GM21367 (cell line): ENCODE measurements around the gene R3HDM2.

Experiments used
- ATAC-seq: cut with Tn5 transposase; IDR thresholded peaks from one replicate; pipeline ENCODE4 v1.9.1; 2021; ENCODE audit not compliant: unreplicated experiment

The R3HDM2 gene

DNA sequence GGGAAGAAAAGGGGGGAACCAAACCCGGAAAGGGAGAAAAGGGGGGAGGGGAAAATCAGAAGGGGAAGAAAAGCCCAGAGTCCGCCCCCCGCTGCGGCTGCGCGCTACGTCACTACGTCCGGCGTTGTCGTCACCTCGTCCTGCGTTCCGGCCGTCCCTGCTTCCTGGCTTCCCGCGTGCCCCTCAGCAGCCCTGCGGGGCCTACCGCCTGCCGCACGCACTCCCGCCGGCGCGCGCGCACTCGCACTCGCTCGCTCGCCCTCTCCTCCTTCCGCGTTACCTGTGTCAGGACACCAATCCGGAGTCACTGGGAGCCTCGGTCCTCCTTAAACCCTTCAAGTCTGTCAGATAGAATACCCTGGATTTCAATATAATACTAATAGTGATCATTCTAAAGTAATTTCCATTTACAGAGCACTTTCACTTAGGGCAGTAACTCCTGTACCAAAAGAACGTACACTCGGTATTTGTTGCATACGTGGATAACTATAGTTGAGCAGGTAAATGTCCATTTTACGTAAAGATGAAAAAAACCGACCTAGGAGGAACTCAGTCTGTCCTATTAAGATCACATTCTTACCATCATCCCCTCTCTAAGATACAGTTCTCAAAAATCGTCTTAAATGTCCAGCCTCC lies at the start of gene R3HDM2:
Gene R3HDM2 (minus strand): TSS at position 113 of the 636 bp plus-strand sequence. CDS start 120,615 bp downstream, outside the sequence.
- peak; percentile 88 for ATAC-seq

DNA sequence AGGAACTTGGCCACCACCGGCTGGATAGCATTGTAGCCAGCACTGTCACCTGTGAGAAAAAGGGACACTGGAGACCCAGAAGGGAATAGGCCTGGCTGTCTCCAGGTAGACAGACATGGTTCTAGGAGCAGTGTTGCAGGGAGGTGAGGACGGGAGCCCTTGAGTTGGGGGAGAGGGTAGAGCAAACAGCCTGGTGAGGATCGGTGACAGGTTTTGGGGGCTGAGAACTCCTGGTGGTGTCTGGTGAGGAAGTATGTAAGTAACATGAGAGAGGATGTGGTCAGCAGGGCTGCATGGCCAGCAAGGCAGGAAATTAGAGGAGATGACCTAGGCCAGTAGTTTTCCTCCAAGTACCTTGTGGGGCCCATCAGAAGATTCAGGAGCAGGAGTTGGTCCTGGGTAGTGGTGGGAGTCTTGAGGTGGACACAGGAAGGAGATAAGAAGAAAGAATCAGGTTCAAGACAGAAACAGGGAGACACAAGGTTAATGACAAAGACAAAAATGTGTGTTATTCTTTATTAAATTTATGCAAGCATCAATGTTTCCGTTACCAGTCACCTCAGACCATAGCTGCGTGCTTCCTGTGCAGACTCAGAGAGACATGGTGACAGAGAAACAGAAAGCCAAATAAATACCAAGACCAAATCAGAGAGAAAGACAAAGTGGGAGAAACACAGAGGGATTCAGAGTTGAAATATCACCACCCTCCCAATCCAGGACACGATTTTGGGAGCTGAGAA lies 48.7 kb upstream of the R3HDM2 start, which contains the start of gene ARHGAP9:
Gene ARHGAP9 (minus strand): TSS at position 491 of the 740 bp plus-strand sequence. CDS start 460 bp downstream, at position 31.
- ATAC-seq: no peak

- ATAC-seq: no peak
Observed at GRCh38 chr12:57479043-57479375, 48.2 kb upstream of the R3HDM2 start.

DNA sequence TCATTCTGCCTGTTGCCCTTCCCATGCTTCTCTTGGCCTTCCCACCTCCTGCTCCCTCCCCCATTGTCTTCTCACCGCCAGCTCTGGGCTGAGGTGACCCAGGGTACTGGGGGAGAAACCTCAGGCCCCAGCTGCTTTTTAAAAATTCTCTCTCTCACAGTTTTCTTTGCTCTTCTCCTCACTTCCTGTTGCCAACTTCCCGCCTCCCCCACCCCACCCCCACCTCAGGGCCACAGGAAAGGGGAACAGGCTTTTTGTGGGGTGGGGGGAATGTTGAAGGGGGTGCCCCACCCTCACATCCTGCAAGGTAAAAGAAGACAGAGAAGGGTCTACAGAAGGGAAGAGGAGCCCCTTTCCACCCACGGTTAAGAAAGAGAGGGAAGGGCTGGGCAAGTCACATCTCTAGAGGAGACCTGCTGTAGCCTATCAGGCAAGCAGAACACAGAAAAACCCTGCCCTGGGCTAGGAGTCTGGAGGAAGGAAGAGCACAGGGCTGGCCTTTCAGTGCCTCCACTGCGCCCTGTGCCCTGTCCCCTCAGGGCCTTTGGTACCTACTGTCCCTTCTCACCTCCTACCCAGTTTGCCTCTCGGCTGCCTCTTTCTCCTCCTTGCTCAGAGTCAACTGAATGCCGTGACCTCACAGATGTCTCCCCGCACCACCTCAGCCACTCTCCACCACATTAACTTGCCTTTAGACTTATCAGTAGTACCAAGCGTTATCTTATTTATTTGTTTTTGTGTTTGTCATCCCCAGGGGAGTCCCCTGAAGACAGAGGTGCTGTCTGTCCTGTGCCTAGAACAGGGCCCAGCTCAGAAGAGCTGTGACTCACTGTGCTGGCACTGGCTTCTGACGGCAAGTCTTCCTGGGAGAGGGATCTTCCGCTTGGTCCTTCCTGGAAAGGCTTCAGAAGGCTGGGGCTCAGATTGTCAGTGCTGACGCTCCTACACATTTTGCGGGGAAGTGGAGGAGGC lies 47.2 kb upstream of the R3HDM2 start:
- no peak for ATAC-seq

GRCh38 chr12:57476993-57477709 lies 46.3 kb upstream of the R3HDM2 start:
- ATAC-seq: no peak

- peak; percentile 37 for ATAC-seq
Observed at GRCh38 chr12:57476162-57476992, 45.5 kb upstream of the R3HDM2 start.

DNA sequence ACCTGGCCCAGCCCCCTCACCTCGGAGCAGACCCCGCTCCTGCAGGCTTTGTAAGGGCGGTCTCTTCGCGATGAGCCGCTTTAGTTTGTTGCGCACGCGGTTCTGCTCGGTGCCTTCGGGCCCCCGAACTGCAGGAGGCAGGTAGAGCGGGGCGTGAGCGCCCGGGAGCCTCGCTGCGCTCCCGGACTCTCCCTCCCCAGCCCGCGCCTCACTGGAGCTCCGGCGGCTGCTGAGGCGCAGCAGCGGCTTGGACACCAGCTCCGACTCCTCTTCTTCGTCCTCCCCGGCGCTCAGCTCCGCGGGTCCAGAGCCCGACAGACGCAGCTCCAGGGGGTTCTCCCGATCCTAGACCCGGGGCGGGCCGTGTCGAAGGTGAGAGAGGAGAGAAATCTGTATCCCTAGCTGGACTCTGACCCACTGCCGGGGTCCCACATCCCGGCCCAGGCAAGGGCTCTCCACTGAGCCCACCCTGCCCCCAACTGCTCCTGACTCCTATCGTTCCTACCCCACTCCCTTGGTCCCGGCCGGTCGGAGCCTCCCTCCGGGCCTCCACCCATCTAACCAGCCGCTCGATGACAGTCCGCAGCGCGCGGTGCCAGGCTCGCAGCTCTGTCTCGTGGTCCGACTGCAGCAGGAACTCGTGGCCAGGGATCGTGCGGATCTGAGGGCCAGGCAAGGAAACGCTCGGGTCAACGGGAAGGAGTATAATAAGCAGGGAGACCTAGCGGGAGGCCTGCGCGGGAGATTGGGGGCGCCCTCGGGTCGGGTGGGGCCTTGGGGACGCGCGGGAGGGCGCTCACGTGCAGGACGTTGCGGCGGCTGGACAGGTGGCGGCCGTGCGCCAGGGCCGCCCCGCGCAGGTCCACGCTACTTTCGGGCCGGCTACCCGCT lies 44.7 kb upstream of the R3HDM2 start:
- no peak for ATAC-seq

DNA sequence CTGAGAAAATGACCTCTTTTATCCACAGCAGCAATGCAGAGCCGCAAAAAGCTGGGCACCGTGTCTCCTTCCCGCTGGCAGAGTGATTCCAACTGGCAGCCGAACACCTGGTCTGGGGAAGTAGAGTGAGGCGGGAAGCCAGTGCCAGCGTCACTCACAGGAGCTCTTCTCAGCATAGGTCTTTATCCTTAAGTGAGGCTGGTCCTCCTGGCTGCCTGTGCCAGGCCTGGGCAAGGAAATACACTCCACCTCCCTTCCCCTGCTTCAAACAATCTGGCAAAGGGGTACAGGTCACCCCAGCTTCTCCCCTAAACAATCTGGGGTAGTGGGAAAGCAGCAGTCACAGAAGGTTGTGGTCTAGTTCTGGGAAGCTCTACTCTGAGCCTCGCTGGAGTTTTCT lies 44.0 kb upstream of the R3HDM2 start:
- ATAC-seq: no peak

- ATAC-seq: no peak
Observed at GRCh38 chr12:57474430-57474829, 43.6 kb upstream of the R3HDM2 start.

DNA sequence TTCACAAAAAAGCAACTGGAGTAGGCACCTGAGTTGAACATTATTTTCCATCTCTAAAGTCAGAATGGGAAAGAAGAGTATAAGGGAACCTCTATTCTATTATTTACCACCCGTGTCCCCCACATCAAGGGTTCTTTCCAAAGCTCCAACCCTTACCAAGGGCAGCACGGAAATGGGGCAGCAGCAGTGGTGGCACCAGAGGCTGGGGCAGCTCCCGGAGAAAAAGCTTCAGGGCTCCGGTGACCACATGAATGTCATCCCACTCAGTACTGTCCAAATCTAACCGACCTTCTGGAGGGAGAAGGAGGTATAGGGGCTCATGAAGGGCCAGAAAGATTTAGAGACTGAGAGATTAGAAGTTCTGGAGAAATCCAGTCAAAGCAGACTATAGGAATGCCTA lies 43.0 kb upstream of the R3HDM2 start:
- ATAC-seq: no peak

- ATAC-seq: no peak
Observed at GRCh38 chr12:57473392-57473791, 42.5 kb upstream of the R3HDM2 start.

DNA sequence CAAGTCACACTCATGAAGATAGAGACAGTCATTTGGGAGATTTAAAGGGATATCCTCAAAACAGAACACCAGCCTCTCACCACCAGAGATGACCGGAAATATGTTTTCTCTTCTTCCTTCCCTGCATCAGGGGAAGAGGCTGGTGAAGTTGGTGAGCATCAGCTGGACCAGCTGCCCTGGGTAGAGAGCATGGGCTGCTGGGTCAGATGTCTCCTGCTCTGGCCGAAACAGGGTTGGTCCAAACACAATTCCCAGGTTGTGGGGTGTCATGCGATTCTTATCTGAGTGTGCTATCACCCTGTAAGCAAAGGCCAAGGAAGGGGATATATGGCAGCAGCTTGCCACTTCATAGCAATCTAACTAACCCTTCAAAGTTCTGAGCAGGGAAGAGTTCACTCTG lies 41.5 kb upstream of the R3HDM2 start:
- no peak for ATAC-seq

DNA sequence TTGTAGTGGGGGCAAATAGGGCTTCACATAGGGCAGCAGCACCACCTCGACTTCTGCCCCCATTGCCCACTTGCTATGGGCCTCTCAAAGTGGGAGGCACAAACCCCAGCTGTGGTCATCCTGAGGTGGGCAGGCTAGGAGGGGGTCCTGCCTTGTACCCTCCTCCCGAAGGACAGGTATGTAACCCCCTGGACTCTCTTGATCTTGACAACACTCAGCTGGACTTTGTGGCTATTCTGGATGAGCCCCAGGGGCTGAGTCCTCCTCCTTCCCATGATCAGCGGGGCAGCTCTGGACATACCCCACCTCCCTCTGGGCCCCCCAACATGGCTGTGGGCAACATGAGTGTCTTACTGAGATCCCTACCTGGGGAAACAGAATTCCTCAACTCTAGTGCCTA lies 40.8 kb upstream of the R3HDM2 start:
- no peak for ATAC-seq

DNA sequence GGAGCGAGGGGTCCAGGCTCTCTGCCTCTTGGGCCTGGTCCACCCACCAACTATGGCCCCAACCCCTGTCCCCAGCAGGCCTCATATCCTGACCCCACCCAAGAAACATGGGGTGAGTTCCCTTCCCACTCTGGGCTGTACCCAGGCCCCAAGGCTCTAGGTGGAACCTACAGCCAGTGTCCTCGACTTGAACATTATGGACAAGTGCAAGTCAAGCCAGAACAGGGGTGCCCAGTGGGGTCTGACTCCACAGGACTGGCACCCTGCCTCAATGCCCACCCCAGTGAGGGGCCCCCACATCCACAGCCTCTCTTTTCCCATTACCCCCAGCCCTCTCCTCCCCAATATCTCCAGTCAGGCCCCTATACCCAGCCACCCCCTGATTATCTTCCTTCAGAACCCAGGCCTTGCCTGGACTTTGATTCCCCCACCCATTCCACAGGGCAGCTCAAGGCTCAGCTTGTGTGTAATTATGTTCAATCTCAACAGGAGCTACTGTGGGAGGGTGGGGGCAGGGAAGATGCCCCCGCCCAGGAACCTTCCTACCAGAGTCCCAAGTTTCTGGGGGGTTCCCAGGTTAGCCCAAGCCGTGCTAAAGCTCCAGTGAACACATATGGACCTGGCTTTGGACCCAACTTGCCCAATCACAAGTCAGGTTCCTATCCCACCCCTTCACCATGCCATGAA lies 40.3 kb upstream of the R3HDM2 start:
- ATAC-seq: no peak

GRCh38 chr12:57470286-57470969 lies 39.6 kb upstream of the R3HDM2 start:
- no peak for ATAC-seq

DNA sequence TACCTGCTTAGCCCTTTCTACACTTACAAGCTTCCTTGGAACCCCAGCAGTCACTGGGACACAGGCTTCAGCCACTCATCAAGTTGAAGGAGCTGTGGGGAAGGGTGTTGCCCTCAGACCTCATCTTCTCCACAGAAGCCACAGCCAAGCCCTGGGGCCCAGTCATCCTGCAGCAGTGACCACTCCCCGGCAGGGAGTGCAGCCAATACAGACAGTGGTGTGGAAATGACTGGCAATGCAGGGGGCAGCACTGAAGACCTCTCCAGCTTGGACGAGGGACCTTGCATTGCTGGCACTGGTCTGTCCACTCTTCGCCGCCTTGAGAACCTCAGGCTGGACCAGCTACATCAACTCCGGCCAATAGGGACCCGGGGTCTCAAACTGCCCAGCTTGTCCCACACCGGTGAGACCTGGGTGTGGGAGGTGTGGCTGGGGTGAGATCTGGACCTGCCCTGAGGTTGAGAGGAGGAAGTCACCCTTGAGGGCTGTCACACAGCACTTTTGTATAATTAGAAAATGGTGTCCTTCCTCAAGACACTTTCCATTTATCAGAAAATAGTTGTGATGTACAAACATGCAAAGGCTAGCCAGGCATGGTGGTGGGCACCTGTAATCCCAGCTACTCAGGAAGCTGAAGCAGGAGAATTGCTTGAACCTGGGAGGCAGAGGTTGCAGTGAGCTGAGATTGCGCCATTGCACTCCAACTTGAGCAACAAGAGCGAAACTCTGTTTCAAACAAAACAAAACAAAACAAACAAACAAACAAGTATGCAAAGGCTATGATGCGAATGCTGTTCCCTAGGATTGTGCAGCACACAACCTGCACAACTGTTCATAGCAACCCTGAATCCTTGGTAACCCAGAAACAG lies 38.7 kb upstream of the R3HDM2 start:
- no peak for ATAC-seq

GRCh38 chr12:57467915-57468314 lies 37.1 kb upstream of the R3HDM2 start:
- no peak for ATAC-seq
